ENCODE measurements around the gene BRD7. TPM values are rescaled to one million over a fixed set of nuclear protein-coding genes. Genes with fewer than 3 reads are reported as not detected.

The BRD7 gene
- total RNA-seq, 1 donor from 2014 or later = 33.2 TPM

DNA sequence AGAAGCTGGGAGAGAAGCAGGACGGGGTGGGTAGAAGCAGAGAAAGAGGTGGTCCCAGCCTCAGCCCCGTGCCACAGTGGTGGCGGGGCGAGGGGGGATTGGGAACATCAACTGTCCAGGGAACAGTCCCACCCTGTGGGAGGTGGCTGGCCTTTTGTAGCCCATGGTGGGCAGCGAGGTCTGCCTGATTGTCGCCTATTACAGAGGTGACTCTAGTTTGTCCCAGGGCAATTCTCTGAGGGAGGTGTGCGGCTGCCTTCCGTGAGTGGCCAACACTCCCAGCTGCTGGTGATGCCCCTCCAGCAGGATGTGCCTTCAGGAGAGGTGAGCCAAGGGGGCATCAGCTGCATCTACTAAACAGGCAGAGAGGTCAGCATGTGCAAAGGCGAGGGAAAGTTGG lies 5.0 kb upstream of the BRD7 start:
- H3K4me3 ChIP-seq (ENCODE audit: low read depth, low read length) = no peak overlapping the region
- no peaks in the 10 kb centered on the region for H3K27me3 ChIP-seq (ENCODE audit: control insufficient read depth, insufficient read depth, low read length)
- DNase-seq (ENCODE audit: low read depth) = no peak
- FAIRE-seq = no peak
- no peak for TF ChIP-seq CTCF (IDR thresholded peaks at IDR 0.05; ENCODE audit: insufficient read depth, low read length, severe bottlenecking)
- no peaks in the 10 kb centered on the region for H3K36me3 ChIP-seq (ENCODE audit: control insufficient read depth, insufficient read depth, low read length)

DNA sequence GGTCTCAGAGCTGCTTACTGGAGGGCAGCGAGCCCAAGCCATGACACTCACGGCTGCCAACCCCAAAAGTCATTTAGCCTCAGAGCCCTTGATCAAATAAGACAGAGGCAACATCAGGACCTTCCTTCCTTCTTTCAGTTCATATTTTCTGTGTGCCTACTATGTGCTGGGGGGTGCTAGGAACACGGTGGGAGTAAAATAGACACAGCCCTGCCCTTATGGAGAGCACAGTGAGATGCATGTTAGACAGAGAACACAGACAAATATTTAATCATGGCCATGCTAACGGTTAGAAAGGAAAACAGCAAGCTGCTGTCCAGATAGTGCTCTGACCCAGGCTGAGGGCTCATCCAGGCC lies 4.5 kb upstream of the BRD7 start:
- no peaks in the 10 kb centered on the region for H3K36me3 ChIP-seq (ENCODE audit: control insufficient read depth, insufficient read depth, low read length)
- DNase-seq (ENCODE audit: low read depth) = no peak
- no peak overlapping the region for H3K4me3 ChIP-seq (ENCODE audit: low read depth, low read length)
- FAIRE-seq = no peak
- TF ChIP-seq CTCF (IDR thresholded peaks at IDR 0.05; ENCODE audit: insufficient read depth, low read length, severe bottlenecking) = no peak
- no peaks in the 10 kb centered on the region for H3K27me3 ChIP-seq (ENCODE audit: control insufficient read depth, insufficient read depth, low read length)

- Histone ChIP-seq H3K36me3 (ENCODE audit: control insufficient read depth, insufficient read depth, low read length) (no peaks in the 10 kb centered on the region), H3K4me3 (ENCODE audit: low read depth, low read length) (no peak overlapping the region), H3K27me3 (ENCODE audit: control insufficient read depth, insufficient read depth, low read length) (no peaks in the 10 kb centered on the region)
- peak; percentile 9 for TF ChIP-seq CTCF (IDR thresholded peaks at IDR 0.05; ENCODE audit: insufficient read depth, low read length, severe bottlenecking)
- FAIRE-seq (no peak), DNase-seq (ENCODE audit: low read depth) (peak; percentile 75)
These were observed 4.0 kb upstream of the BRD7 start for GRCh38 chr16:50372611-50373344.

DNA sequence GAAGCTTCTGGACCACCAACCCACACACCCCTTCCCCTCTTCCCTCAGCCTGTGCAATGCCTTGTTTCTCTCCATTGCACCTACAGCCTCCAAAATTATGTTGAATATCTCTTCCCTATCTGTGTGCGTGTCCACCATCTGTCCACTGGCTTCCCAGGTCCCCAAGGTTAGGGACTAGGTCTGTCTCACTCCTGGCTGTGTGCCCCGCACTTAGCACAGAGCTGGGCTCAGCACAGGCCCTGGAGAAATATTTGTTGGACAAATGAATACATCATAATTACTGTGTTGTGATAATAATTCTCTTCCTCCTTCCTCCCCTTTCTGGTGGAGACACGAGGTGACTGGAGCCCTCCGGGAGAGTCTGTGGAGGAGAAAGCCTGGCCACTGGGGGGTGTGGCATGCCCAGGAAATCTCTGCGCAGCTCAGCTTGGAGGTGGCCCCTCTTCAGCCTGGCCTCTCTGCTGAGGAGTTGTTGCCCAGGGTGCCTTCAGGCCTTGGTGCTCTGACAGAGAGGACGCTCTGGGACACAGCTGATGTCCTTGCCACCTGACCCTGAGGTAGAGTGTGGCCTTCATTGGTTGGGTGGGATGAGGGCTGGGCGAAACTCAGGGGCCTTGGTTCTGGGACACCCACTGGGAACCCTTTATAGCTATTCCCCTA lies 3.3 kb upstream of the BRD7 start:
- H3K4me3 ChIP-seq (ENCODE audit: low read depth, low read length) = no peak overlapping the region
- peak; percentile 12 for TF ChIP-seq CTCF (IDR thresholded peaks at IDR 0.05; ENCODE audit: insufficient read depth, low read length, severe bottlenecking)
- DNase-seq (ENCODE audit: low read depth) (no peak), FAIRE-seq (no peak)
- H3K36me3 ChIP-seq (ENCODE audit: control insufficient read depth, insufficient read depth, low read length) = no peaks in the 10 kb centered on the region
- H3K27me3 ChIP-seq (ENCODE audit: control insufficient read depth, insufficient read depth, low read length) = no peaks in the 10 kb centered on the region

- FAIRE-seq (no peak), DNase-seq (ENCODE audit: low read depth) (no peak)
- Histone ChIP-seq H3K27me3 (ENCODE audit: control insufficient read depth, insufficient read depth, low read length) (no peaks in the 10 kb centered on the region), H3K36me3 (ENCODE audit: control insufficient read depth, insufficient read depth, low read length) (no peaks in the 10 kb centered on the region), H3K4me3 (ENCODE audit: low read depth, low read length) (no peak overlapping the region)
- TF ChIP-seq CTCF (IDR thresholded peaks at IDR 0.05; ENCODE audit: insufficient read depth, low read length, severe bottlenecking) = no peak
These were observed 2.4 kb upstream of the BRD7 start for GRCh38 chr16:50371036-50371716.
